Peyer's patch (tissue), 4 donors: ENCODE measurements around the gene PPP5C. TPM values are rescaled to one million over a fixed set of nuclear protein-coding genes. Genes with fewer than 3 reads are reported as not detected.

Experiments
- DNase-seq, 3 donors: peaks; one replicate each; pipeline ENCODE4 v3.0.0-alpha.2; 2017 to 2019
- H3K27ac ChIP-seq, 4 donors: fragments of 200-600 bp; sonication (generic); one replicate each; pipeline ENCODE4 v1.5.1; 2016 to 2019
- H3K27me3 ChIP-seq, 2 donors: fragments of 200-600 bp; sonication (generic); one replicate each; pipeline ENCODE4 v1.5.1; 2019
- H3K36me3 ChIP-seq, 3 donors: fragments of 200-600 bp; sonication (generic); one replicate each; pipeline ENCODE4 v1.5.1; 2016 to 2019
- H3K4me1 ChIP-seq, 4 donors: fragments of 200-600 bp; sonication (generic); one replicate each; pipeline ENCODE4 v1.5.1; 2016 to 2019
- H3K4me3 ChIP-seq, 4 donors: fragments of 200-600 bp; sonication (generic); 1 replicate in 3 of 4; 2 replicates in 1 of 4; pipeline ENCODE4 v1.5.1; 2016 to 2019; ENCODE audit warnings: mild to moderate bottlenecking in 1 of 4
- H3K9me3 ChIP-seq, 4 donors: fragments of 200-600 bp; sonication (generic); one replicate each; pipeline ENCODE4 v1.5.1; 2016 to 2019; ENCODE audit warnings: mild to moderate bottlenecking in 1 of 4
- POLR2A ChIP-seq, 2 donors: fragments of 450-650 bp; IDR thresholded peaks; one replicate each; pipeline ENCODE4 v1.5.1; 2017; ENCODE audit warnings: antibody characterized with exemption in 2 of 2, mild to moderate bottlenecking in 2 of 2, moderate library complexity in 2 of 2
- total RNA-seq, 4 donors: library from RNA; depleted of rRNA; stranded (reverse); fragments of >200 nt; gene quantifications; one replicate each; pipeline ENCODE4 v1.1.0, GENCODE V29; 2016
- TF ChIP-seq, protein P1 (sequence below), 6 experiments: fragments of 450-650 bp in 4 of 6; fragments of 200-600 bp in 2 of 6; sonication (generic) in 1 of 6; IDR thresholded peaks; one replicate each; pipeline ENCODE4 v1.5.1; 2017 to 2019; ENCODE audit warnings: antibody characterized with exemption in 6 of 6, mild to moderate bottlenecking in 3 of 6, moderate library complexity in 1 of 6

PPP5C gene
- total RNA-seq, 4 donors from 2014 or later, result 68.8 to 214 (median 129) TPM

- no peaks in the 10 kb centered on the region for H3K36me3 ChIP-seq
- H3K27ac ChIP-seq, result peak overlapping the region in 1 of 4 donors; percentile 48
- TF ChIP-seq POLR2A (IDR thresholded peaks at IDR 0.05), result no peak
- TF ChIP-seq, protein P1, sequence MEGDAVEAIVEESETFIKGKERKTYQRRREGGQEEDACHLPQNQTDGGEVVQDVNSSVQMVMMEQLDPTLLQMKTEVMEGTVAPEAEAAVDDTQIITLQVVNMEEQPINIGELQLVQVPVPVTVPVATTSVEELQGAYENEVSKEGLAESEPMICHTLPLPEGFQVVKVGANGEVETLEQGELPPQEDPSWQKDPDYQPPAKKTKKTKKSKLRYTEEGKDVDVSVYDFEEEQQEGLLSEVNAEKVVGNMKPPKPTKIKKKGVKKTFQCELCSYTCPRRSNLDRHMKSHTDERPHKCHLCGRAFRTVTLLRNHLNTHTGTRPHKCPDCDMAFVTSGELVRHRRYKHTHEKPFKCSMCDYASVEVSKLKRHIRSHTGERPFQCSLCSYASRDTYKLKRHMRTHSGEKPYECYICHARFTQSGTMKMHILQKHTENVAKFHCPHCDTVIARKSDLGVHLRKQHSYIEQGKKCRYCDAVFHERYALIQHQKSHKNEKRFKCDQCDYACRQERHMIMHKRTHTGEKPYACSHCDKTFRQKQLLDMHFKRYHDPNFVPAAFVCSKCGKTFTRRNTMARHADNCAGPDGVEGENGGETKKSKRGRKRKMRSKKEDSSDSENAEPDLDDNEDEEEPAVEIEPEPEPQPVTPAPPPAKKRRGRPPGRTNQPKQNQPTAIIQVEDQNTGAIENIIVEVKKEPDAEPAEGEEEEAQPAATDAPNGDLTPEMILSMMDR (IDR thresholded peaks at IDR 0.05), result no peak
- no peaks in the 10 kb centered on the region for H3K27me3 ChIP-seq
- H3K4me3 ChIP-seq, result peak overlapping the region; percentile 13 to 52 (median 28)
- no peak for DNase-seq
- H3K4me1 ChIP-seq, result peaks cover 0 to 9% (median 6%) of the 10 kb centered on the region in 4 donors
- H3K9me3 ChIP-seq, result no peaks in the 10 kb centered on the region
Measured at GRCh38 chr19:46426035-46426505, 79.2 kb downstream of the PPP5C start.

DNA sequence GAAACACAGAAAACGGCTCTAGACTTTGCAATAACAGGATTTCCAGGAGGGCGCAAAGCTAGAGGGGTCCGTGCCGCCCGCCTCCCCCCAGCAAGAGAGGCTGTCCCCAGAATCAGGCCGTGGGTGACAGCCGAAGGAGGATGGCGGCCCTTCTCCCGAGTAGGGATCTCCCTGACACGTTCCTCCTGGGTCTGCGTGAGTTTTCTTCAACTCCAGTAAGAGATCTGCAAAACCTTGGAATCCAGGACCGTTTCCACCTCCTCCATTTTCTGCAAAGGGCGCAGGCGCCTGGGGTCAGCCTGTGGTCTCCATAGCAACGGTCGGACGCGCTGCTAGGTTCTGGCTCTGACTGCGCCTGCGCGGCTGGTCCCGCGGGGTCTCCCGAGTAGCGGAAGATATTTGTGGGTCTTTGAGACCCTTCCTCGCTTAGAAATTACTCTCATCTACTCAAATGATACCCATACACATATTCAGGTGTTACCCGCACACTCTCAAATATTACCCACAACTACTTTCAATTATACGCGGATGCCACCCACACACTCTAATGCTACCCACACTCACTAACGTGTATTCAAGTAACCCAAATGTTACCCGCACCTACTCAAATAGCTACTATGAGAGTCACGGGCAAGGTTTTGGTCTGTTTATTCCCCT, 79.7 kb downstream of the PPP5C start:
- Histone ChIP-seq H3K4me1 (peaks cover 0 to 9% (median 6%) of the 10 kb centered on the region in 4 donors), H3K4me3 (peak overlapping the region; percentile 13 to 52 (median 28)), H3K36me3 (no peaks in the 10 kb centered on the region), H3K27ac (peak overlapping the region in 1 of 4 donors; percentile 48), H3K27me3 (no peaks in the 10 kb centered on the region), H3K9me3 (no peaks in the 10 kb centered on the region)
- TF ChIP-seq, protein P1 (IDR thresholded peaks at IDR 0.05), result no peak
- TF ChIP-seq POLR2A (IDR thresholded peaks at IDR 0.05), result no peak
- no peak for DNase-seq

- Histone ChIP-seq H3K9me3 (no peaks in the 10 kb centered on the region), H3K4me3 (no peak overlapping the region), H3K4me1 (peaks cover 0 to 9% (median 6%) of the 10 kb centered on the region in 4 donors), H3K27ac (no peak overlapping the region), H3K27me3 (no peaks in the 10 kb centered on the region), H3K36me3 (no peaks in the 10 kb centered on the region)
- no peak for DNase-seq
- TF ChIP-seq, protein P1 (IDR thresholded peaks at IDR 0.05), result no peak
Measured at GRCh38 chr19:46427518-46428045, 80.7 kb downstream of the PPP5C start.

DNA sequence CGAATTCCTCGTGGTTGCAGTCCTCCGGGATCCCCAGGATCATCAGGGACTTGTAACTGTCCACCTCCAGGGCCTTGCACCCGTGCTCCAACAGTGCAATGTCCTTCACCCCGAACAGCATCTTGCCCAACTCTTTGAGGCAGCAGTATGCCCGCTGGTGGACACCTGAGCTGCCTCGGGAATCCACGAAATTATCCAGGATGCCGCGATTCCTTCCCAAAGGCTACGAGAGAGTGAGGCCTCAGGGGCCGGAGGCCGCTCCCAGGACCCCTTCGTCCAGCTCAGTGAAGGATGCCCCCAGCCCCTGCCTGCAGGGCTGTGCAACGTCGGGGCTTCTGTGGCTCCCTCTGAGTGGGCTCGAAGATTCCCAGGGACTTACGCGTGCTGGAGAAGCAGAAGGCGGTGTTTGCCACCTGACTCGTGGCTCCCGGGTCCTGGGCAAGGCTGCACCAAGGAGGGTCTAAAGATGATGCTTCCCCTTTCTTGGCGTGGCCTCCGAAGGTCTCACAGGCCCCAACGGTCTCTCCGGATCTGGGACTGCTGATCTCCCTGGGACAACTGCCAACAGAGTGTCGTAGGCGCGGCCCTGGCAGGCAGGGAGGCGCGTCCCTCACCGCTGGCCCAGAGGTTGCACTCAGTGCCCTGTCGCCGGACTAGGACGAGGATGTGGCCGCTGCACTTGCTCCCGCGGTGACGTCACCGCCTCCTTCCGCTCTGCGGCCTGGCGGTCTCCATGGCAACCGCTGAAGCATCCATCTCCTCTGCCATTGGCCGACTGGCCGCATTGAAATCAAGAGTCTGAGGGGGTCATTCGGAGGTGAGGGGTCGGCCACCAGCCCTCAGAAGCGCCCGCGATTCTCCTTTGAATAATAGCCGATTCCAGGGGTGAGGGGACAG, 81.6 kb downstream of the PPP5C start, which contains the start of gene PNMA8C:
Gene PNMA8C, minus strand, starts transcription at position 698 of the 897 bp plus-strand sequence. Its CDS starts 577 bp downstream, at position 121.
- H3K27ac ChIP-seq, result no peak within 1 kb of the TSS
- TF ChIP-seq POLR2A (IDR thresholded peaks at IDR 0.05), result no peak
- TF ChIP-seq, protein P1 (IDR thresholded peaks at IDR 0.05), result no peak
- H3K4me3 ChIP-seq, result peak within 1 kb of the TSS in 3 of 4 donors; percentile 6 to 34 (median 20)
- H3K36me3 ChIP-seq, result no peaks in the 10 kb centered on the region
- peaks cover 0 to 9% (median 6%) of the 10 kb centered on the region in 4 donors for H3K4me1 ChIP-seq
- no peaks in the 10 kb centered on the region for H3K27me3 ChIP-seq
- no peaks in the 10 kb centered on the region for H3K9me3 ChIP-seq
- peak in 2 of 3 donors; percentile 41 to 74 for DNase-seq

DNA sequence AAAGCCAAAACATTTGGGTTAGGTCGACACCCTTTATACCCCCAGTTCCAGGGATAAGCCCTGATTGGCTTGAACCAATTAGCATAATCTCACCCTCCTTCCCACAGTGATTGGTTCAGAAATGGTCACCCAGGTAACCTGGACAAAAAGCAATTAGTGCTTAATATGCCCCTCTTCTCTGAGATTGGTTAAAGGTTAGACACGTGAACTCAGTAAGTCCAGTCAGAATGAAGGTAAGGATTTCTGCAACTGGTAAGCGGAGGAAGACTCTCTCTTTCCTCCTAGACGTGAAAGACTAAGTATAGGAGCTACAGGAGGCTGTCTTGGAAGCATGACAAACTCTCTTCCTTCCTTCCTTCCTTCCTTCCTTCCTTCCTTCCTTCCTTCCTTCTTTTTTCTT, 83.1 kb downstream of the PPP5C start:
- DNase-seq, result no peak
- no peak overlapping the region for H3K4me3 ChIP-seq
- no peaks in the 10 kb centered on the region for H3K27me3 ChIP-seq
- no peak overlapping the region for H3K27ac ChIP-seq
- no peaks in the 10 kb centered on the region for H3K36me3 ChIP-seq
- H3K9me3 ChIP-seq, result no peaks in the 10 kb centered on the region
- TF ChIP-seq, protein P1 (IDR thresholded peaks at IDR 0.05), result no peak
- no peak for TF ChIP-seq POLR2A (IDR thresholded peaks at IDR 0.05)
- H3K4me1 ChIP-seq, result peaks cover 0 to 9% (median 6%) of the 10 kb centered on the region in 4 donors
